Loucy (cell line): ENCODE results near the gene CSNK1G1.
"Not testable (repeated sequence)": the region's sequence is repeated elsewhere in the genome, so short reads cannot be mapped to it uniquely, and the experiment has no call there.

Experiments used
- H2AFZ ChIP-seq: fragments of 200-600 bp; sonication (generic); 2 replicates; pipeline ENCODE4 v1.6.0; 2016; ENCODE audit warnings: antibody characterized with exemption, mild to moderate bottlenecking, low read length, moderate library complexity
- H3F3A ChIP-seq: fragments of 200-600 bp; 2 replicates; pipeline ENCODE4 v1.6.0; 2016; ENCODE audit warnings: antibody characterized with exemption, low read depth, mild to moderate bottlenecking
- H3K27me3 ChIP-seq: fragments of 200-600 bp; sonication (generic); 2 replicates; pipeline ENCODE4 v1.6.1; 2014; ENCODE audit warnings: low read length, mild to moderate bottlenecking; ENCODE audit not compliant: insufficient read depth, poor library complexity, severe bottlenecking
- H3K36me3 ChIP-seq: fragments of 200-600 bp; sonication (generic); 2 replicates; pipeline ENCODE4 v1.6.1; 2016; ENCODE audit warnings: low read length; ENCODE audit not compliant: insufficient read depth
- H3K4me1 ChIP-seq: fragments of 200-600 bp; sonication (generic); 2 replicates; pipeline ENCODE4 v1.5.1; 2014; ENCODE audit warnings: low read length, mild to moderate bottlenecking; ENCODE audit not compliant: insufficient read depth, poor library complexity, severe bottlenecking
- H3K4me2 ChIP-seq: fragments of 200-600 bp; sonication (generic); 2 replicates; pipeline ENCODE4 v1.6.0; 2014; ENCODE audit warnings: antibody characterized with exemption, low read length, low read depth, mild to moderate bottlenecking; ENCODE audit not compliant: poor library complexity, severe bottlenecking
- H3K4me3 ChIP-seq: fragments of 200-600 bp; sonication (generic); 2 replicates; pipeline ENCODE4 v1.5.1; 2014; ENCODE audit warnings: low read length, mild to moderate bottlenecking, mixed read lengths; ENCODE audit not compliant: poor library complexity, severe bottlenecking
- H3K79me2 ChIP-seq: fragments of 200-600 bp; sonication (generic); 2 replicates; pipeline ENCODE4 v1.6.1; 2014; ENCODE audit warnings: low read length; ENCODE audit not compliant: insufficient read depth
- H3K9ac ChIP-seq: fragments of 200-600 bp; sonication (generic); 2 replicates; pipeline ENCODE4 v1.6.0; 2014; ENCODE audit warnings: mild to moderate bottlenecking, low read depth, low read length, moderate library complexity; ENCODE audit not compliant: poor library complexity, severe bottlenecking
- H3K9me2 ChIP-seq: fragments of 200-600 bp; sonication (generic); replicated peaks from 2 replicates; pipeline ENCODE4 v1.6.1; 2016; ENCODE audit warnings: low read depth, low read length, mixed read lengths
- H3K9me3 ChIP-seq: fragments of 200-600 bp; sonication (generic); 2 replicates; pipeline ENCODE4 v1.6.1; 2014; ENCODE audit warnings: mild to moderate bottlenecking, antibody characterized with exemption, low read length, low read depth; ENCODE audit not compliant: insufficient read depth
- H4K20me1 ChIP-seq: fragments of 200-600 bp; sonication (generic); 2 replicates; pipeline ENCODE4 v1.6.0; 2014; ENCODE audit warnings: antibody characterized with exemption, low read length, mild to moderate bottlenecking; ENCODE audit not compliant: insufficient read depth, poor library complexity, severe bottlenecking
- EZH2phosphoT487 ChIP-seq: fragments of 200-600 bp; IDR thresholded peaks from 2 replicates; pipeline ENCODE4 v1.6.1; 2018; ENCODE audit warnings: antibody characterized with exemption, mild to moderate bottlenecking, moderate library complexity, borderline replicate concordance
- TF ChIP-seq, protein P1 (sequence below): fragments of 200-600 bp; sonication (generic); conservative IDR thresholded peaks from 2 replicates; pipeline ENCODE4 v1.5.1; 2014; ENCODE audit warnings: mild to moderate bottlenecking, antibody characterized with exemption, low read length

The CSNK1G1 gene

DNA sequence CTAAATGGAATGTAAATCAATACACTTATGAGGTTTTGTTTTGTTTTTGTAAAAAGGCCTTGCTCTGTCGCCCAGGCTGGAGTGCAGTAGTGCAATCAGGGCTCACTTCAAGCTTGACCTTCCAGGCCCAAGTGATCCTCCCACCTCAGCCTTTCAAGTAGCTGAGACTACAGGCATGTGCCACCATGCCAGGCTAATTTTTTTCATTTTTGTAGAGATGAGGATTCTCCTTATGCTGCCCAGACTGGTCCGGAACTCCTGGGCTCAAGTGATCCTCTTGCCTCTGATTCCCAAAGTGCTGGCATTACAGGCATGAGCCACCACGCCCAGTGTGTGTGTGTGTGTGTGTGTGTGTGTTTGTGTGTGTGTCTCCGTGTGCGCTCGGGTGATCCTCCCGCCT lies 30.3 kb upstream of the CSNK1G1 start:
- no peaks in the 10 kb centered on the region for H3K9me3 ChIP-seq
- peaks cover 18% of the 10 kb centered on the region for H3K4me1 ChIP-seq
- no peaks in the 10 kb centered on the region for H3K27me3 ChIP-seq
- no peaks in the 10 kb centered on the region for H4K20me1 ChIP-seq
- no peak overlapping the region for H3K4me2 ChIP-seq
- no peak overlapping the region for H3K9ac ChIP-seq
- H3K36me3 ChIP-seq = no peaks in the 10 kb centered on the region
- no peak for TF ChIP-seq EZH2phosphoT487
- TF ChIP-seq, protein P1, sequence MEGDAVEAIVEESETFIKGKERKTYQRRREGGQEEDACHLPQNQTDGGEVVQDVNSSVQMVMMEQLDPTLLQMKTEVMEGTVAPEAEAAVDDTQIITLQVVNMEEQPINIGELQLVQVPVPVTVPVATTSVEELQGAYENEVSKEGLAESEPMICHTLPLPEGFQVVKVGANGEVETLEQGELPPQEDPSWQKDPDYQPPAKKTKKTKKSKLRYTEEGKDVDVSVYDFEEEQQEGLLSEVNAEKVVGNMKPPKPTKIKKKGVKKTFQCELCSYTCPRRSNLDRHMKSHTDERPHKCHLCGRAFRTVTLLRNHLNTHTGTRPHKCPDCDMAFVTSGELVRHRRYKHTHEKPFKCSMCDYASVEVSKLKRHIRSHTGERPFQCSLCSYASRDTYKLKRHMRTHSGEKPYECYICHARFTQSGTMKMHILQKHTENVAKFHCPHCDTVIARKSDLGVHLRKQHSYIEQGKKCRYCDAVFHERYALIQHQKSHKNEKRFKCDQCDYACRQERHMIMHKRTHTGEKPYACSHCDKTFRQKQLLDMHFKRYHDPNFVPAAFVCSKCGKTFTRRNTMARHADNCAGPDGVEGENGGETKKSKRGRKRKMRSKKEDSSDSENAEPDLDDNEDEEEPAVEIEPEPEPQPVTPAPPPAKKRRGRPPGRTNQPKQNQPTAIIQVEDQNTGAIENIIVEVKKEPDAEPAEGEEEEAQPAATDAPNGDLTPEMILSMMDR = no peak
- H2AFZ ChIP-seq = no peak overlapping the region
- H3K4me3 ChIP-seq = no peak overlapping the region
- H3K9me2 ChIP-seq = no peaks in the 10 kb centered on the region
- peaks cover 26% of the 10 kb centered on the region for H3K79me2 ChIP-seq
- no peaks in the 10 kb centered on the region for H3F3A ChIP-seq

DNA sequence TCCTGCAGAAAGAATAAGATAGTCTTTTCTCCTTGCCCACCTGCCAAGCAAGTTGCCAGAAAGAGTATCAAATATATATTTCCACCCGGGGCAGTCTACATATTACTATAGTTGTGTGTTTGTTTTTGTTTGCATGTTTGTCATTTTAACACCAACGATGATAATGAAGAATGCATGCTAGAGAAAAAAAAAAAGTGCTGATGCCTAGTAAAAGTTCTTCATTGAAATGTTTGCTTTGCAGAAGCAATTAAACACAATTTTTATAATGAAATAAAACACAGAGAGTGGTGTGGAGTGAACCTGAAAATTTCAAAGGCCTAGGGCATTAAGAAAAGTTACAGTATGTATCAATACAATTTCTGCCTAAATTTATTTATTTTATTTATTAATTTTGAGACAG lies 27.8 kb upstream of the CSNK1G1 start:
- peaks cover 12% of the 10 kb centered on the region for H4K20me1 ChIP-seq
- H3K4me2 ChIP-seq = no peak overlapping the region
- TF ChIP-seq EZH2phosphoT487 = no peak
- TF ChIP-seq, protein P1 = no peak
- H3K4me1 ChIP-seq = peaks cover 25% of the 10 kb centered on the region
- no peaks in the 10 kb centered on the region for H3K9me2 ChIP-seq
- H3K79me2 ChIP-seq = peaks cover 43% of the 10 kb centered on the region
- no peak overlapping the region for H3K4me3 ChIP-seq
- H3K9me3 ChIP-seq = no peaks in the 10 kb centered on the region
- H3K9ac ChIP-seq = no peak overlapping the region
- H3F3A ChIP-seq = no peaks in the 10 kb centered on the region
- H3K27me3 ChIP-seq = no peaks in the 10 kb centered on the region
- H2AFZ ChIP-seq = no peak overlapping the region
- no peaks in the 10 kb centered on the region for H3K36me3 ChIP-seq

DNA sequence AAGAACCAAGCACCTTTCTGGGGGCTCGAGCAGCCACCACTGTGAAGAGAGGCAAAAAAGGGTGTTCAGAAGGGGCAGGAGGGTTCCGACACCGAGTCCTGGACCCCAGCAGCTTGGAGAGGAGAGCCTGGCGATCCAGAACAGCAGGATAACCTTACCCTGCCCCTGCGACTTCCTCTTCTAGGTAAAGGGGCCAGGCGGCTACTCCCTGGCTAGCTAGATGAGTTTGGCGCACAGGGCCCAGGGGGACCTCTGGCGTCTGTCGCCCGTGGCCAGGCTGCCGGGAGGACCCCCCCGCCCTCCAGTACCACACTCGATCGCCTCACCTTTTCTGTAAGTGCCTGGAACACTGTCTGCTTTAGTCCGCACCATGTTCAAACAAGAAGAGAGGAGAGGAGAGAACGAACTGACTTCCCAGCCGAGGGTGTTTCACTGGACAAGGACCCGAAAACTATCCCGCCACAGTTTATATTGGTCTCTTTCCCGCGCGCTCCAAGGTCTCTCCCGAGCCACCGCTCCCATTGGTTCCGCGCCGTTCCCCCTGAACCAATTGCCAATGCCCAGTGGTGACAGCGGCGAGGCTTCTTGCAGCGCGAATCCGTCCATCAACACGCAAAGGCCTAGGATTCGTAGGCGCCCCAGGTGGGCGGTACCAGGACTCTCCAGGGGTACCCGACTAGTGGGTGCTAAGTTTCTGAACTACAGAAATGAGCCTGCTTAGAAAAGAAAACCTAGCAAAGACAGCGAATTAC lies 25.2 kb upstream of the CSNK1G1 start, which contains the start of gene PCLAF:
Gene PCLAF, minus strand, starts transcription at position 442 of the 752 bp plus-strand sequence. Its CDS starts 70 bp downstream, at position 372.
- peaks cover 18% of the 10 kb centered on the region for H4K20me1 ChIP-seq
- no peaks in the 10 kb centered on the region for H3K9me2 ChIP-seq
- peaks cover 6% of the 10 kb centered on the region; the same call in 1 of the 2 replicates for H3K36me3 ChIP-seq
- peak within 1 kb of the TSS; percentile 82 for H3K4me3 ChIP-seq
- peaks cover 49% of the 10 kb centered on the region for H3K79me2 ChIP-seq
- no peaks in the 10 kb centered on the region for H3F3A ChIP-seq
- no peak for TF ChIP-seq EZH2phosphoT487
- TF ChIP-seq, protein P1 = peak; percentile 18; the same call in 1 of the 2 replicates
- H3K4me2 ChIP-seq = peak within 1 kb of the TSS; percentile 76
- H3K9ac ChIP-seq = peak within 1 kb of the TSS; percentile 92
- H2AFZ ChIP-seq = peak within 1 kb of the TSS; percentile 95
- peaks cover 25% of the 10 kb centered on the region for H3K4me1 ChIP-seq
- no peaks in the 10 kb centered on the region for H3K9me3 ChIP-seq
- no peaks in the 10 kb centered on the region for H3K27me3 ChIP-seq

DNA sequence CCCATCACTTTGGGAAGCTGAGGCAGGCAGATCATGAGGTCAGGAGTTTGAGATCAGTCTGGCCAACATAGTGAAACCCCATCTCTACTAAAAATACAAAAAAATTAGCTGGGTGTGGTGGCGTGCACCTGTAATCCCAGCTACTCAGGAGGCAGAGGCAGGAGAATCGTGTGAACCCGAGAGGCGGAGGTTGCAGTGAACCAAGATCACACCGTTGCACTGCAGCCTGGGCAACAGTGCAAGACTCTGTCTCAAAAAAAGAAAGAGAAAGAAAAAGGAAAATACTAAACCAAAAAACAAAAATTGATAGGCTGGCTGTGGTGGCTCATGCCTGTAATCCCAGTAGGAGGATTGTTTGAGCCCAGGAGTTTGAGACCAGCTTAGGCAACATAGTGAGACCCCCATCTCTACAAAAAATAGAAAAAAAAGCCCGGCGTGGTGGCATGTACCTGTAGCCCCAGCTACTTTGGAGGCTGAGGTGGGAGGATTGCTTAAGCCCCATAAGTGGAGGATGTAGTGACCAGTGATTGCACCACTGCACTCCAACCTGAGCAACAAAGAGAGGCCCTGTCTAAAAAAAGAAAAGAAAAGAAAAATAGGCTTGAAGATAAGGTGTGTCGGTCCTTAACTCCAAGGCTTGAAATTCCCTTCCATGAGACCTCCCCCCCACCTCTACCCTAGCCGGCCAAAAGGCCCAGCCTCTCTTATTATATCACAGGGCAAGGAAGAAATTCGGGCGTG lies 24.3 kb upstream of the CSNK1G1 start:
- Histone ChIP-seq H3K4me1 (peaks cover 29% of the 10 kb centered on the region), H4K20me1 (peaks cover 18% of the 10 kb centered on the region), H3K79me2 (peaks cover 58% of the 10 kb centered on the region), H3K36me3 (peaks cover 14% of the 10 kb centered on the region; the same call in 1 of the 2 replicates), H3K4me3 (peak overlapping the region; percentile 82), H2AFZ (peak overlapping the region; percentile 71; the same call in 1 of the 2 replicates), H3K4me2 (peak overlapping the region; percentile 76), H3K9ac (peak overlapping the region; percentile 92)
- not testable (repeated sequence) for H3K9me2 ChIP-seq, H3F3A ChIP-seq, H3K27me3 ChIP-seq, H3K9me3 ChIP-seq
